Measurements from ENCODE around the gene FOXM1. TPM values are rescaled to one million over a fixed set of nuclear protein-coding genes. Genes with fewer than 3 reads are reported as not detected.

The FOXM1 gene
- total RNA-seq, 1 donor from 2014 or later: 38.2 TPM

GRCh38 chr12:2895051-2895451 lies 18.1 kb upstream of the FOXM1 start:
- no peaks in the 10 kb centered on the region for H3K27me3 Mint-ChIP-seq (ENCODE audit: insufficient read depth, low read depth)
- H3K27ac ChIP-seq: peak overlapping the region; percentile 70
- H3K27me3 ChIP-seq: no peaks in the 10 kb centered on the region
- no peak overlapping the region for H2AFZ ChIP-seq (replicated peaks)
- peak overlapping the region; percentile 57 for H3K4me2 ChIP-seq
- no peak overlapping the region for H3K9ac ChIP-seq
- no peaks in the 10 kb centered on the region for H3K9me3 Mint-ChIP-seq
- H3K9me3 ChIP-seq (ENCODE audit: low read depth): no peaks in the 10 kb centered on the region
- H4K20me1 ChIP-seq (ENCODE audit: low read depth): peaks cover 50% of the 10 kb centered on the region
- H3F3A ChIP-seq (ENCODE audit: low read depth): peaks cover 32% of the 10 kb centered on the region
- DNase-seq (ENCODE audit: low spot score): peak; percentile 15
- peaks cover 30% of the 10 kb centered on the region for H3K4me1 Mint-ChIP-seq
- TF ChIP-seq EZH2phosphoT487 (IDR thresholded peaks at IDR 0.05) (no peak), EZH2 (IDR thresholded peaks at IDR 0.05) (no peak), CTCF (IDR thresholded peaks at IDR 0.05) (no peak)
- peaks cover 80% of the 10 kb centered on the region for H3K79me2 ChIP-seq (ENCODE audit: low read depth)
- H3K4me3 Mint-ChIP-seq: no peak overlapping the region
- no peak overlapping the region for H3K4me3 ChIP-seq
- H3K4me1 ChIP-seq: peaks cover 13% of the 10 kb centered on the region
- peaks cover 3% of the 10 kb centered on the region for H3K36me3 Mint-ChIP-seq
- H3K27ac Mint-ChIP-seq: no peak overlapping the region
- H3K36me3 ChIP-seq: no peaks in the 10 kb centered on the region

GRCh38 chr12:2893007-2893406 lies 16.0 kb upstream of the FOXM1 start:
- no peak overlapping the region for H3K27ac ChIP-seq
- H3K4me2 ChIP-seq: no peak overlapping the region
- no peak for DNase-seq (ENCODE audit: low spot score)
- TF ChIP-seq EZH2phosphoT487 (IDR thresholded peaks at IDR 0.05) (no peak), CTCF (IDR thresholded peaks at IDR 0.05) (no peak), EZH2 (IDR thresholded peaks at IDR 0.05) (no peak)
- peaks cover 64% of the 10 kb centered on the region for H3K79me2 ChIP-seq (ENCODE audit: low read depth)
- Mint-ChIP-seq H3K4me1 (peaks cover 41% of the 10 kb centered on the region), H3K4me3 (peak overlapping the region; percentile 53), H3K36me3 (peaks cover 3% of the 10 kb centered on the region), H3K9me3 (no peaks in the 10 kb centered on the region), H3K27ac (no peak overlapping the region), H3K27me3 (ENCODE audit: insufficient read depth, low read depth) (no peaks in the 10 kb centered on the region)
- peaks cover 13% of the 10 kb centered on the region for H3K4me1 ChIP-seq
- H3K36me3 ChIP-seq: no peaks in the 10 kb centered on the region
- no peak overlapping the region for H3K4me3 ChIP-seq
- H4K20me1 ChIP-seq (ENCODE audit: low read depth): peaks cover 51% of the 10 kb centered on the region
- H3K9me3 ChIP-seq (ENCODE audit: low read depth): no peaks in the 10 kb centered on the region
- H3F3A ChIP-seq (ENCODE audit: low read depth): peaks cover 52% of the 10 kb centered on the region
- no peak overlapping the region for H2AFZ ChIP-seq (replicated peaks)
- H3K9ac ChIP-seq: no peak overlapping the region
- H3K27me3 ChIP-seq: no peaks in the 10 kb centered on the region

GRCh38 chr12:2892246-2892645 lies 15.3 kb upstream of the FOXM1 start:
- Histone ChIP-seq H3K9ac (no peak overlapping the region), H3F3A (ENCODE audit: low read depth) (peaks cover 52% of the 10 kb centered on the region), H3K4me3 (peak overlapping the region; percentile 92), H4K20me1 (ENCODE audit: low read depth) (peaks cover 51% of the 10 kb centered on the region), H3K79me2 (ENCODE audit: low read depth) (peaks cover 58% of the 10 kb centered on the region), H2AFZ (replicated peaks) (no peak overlapping the region), H3K27me3 (no peaks in the 10 kb centered on the region), H3K4me1 (peaks cover 13% of the 10 kb centered on the region), H3K36me3 (no peaks in the 10 kb centered on the region), H3K4me2 (peak overlapping the region; percentile 89), H3K9me3 (ENCODE audit: low read depth) (no peaks in the 10 kb centered on the region), H3K27ac (no peak overlapping the region)
- Mint-ChIP-seq H3K9me3 (no peaks in the 10 kb centered on the region), H3K27ac (no peak overlapping the region), H3K4me1 (peaks cover 42% of the 10 kb centered on the region), H3K4me3 (peak overlapping the region; percentile 98), H3K27me3 (ENCODE audit: insufficient read depth, low read depth) (no peaks in the 10 kb centered on the region), H3K36me3 (peaks cover 6% of the 10 kb centered on the region)
- DNase-seq (ENCODE audit: low spot score): no peak
- TF ChIP-seq EZH2 (IDR thresholded peaks at IDR 0.05) (no peak), CTCF (IDR thresholded peaks at IDR 0.05) (no peak), EZH2phosphoT487 (IDR thresholded peaks at IDR 0.05) (no peak)
